IMR-90 (cell line): ENCODE measurements around the gene LRRC73.

Experiments used
- MXI1 ChIP-seq: IDR thresholded peaks from 2 replicates; pipeline ENCODE4 v1.6.1; 2012; ENCODE audit warnings: low read depth, mild to moderate bottlenecking, low read length, moderate library complexity, borderline replicate concordance
- POLR2A ChIP-seq: IDR thresholded peaks from 2 replicates; pipeline ENCODE4 v1.6.1; 2012; ENCODE audit warnings: mild to moderate bottlenecking, low read depth, low read length
- SMC3 ChIP-seq: fragments of 150-350 bp; IDR thresholded peaks from 2 replicates; pipeline ENCODE4 v1.6.1; 2016; ENCODE audit warnings: low read depth, mild to moderate bottlenecking, antibody characterized with exemption, low read length, moderate library complexity
- TF ChIP-seq, protein P1 (sequence below): conservative IDR thresholded peaks from 2 replicates; pipeline ENCODE4 v1.5.1; 2012; ENCODE audit warnings: mild to moderate bottlenecking, low read depth, low read length, improper control_type of control experiment

DNA sequence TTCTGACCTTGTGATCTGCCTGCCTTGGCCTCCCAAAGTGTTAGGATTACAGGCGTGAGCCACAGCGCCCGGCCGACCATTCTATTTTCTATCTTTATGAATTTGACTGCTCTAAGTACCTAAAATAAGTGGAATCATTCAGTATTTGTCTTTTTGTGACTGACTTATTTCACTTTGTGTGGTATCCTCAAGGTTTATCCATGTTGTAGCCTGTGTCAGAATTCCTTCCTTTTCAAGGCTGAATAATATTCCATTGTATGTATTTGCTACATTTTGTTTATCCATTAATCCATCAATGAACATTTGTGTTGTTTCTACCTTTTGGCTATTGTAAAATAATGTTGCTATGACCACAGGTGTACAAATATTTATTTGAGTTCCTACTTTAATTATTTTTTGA is 37.6 kb downstream of the LRRC73 start:
- TF ChIP-seq, protein P1, sequence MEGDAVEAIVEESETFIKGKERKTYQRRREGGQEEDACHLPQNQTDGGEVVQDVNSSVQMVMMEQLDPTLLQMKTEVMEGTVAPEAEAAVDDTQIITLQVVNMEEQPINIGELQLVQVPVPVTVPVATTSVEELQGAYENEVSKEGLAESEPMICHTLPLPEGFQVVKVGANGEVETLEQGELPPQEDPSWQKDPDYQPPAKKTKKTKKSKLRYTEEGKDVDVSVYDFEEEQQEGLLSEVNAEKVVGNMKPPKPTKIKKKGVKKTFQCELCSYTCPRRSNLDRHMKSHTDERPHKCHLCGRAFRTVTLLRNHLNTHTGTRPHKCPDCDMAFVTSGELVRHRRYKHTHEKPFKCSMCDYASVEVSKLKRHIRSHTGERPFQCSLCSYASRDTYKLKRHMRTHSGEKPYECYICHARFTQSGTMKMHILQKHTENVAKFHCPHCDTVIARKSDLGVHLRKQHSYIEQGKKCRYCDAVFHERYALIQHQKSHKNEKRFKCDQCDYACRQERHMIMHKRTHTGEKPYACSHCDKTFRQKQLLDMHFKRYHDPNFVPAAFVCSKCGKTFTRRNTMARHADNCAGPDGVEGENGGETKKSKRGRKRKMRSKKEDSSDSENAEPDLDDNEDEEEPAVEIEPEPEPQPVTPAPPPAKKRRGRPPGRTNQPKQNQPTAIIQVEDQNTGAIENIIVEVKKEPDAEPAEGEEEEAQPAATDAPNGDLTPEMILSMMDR, result no peak
- TF ChIP-seq MXI1 (no peak), POLR2A (no peak), SMC3 (no peak)
